HG03378 (cell line): ENCODE measurements around the gene CCNT1.
"Not testable (repeated sequence)": the region's sequence is repeated elsewhere in the genome, so short reads cannot be mapped to it uniquely, and the experiment has no call there.

Source experiments
- ATAC-seq: cut with Tn5 transposase; IDR thresholded peaks from one replicate; pipeline ENCODE4 v1.9.1; 2021; ENCODE audit warnings: mild to moderate bottlenecking, moderate library complexity; ENCODE audit not compliant: unreplicated experiment

The CCNT1 gene

DNA sequence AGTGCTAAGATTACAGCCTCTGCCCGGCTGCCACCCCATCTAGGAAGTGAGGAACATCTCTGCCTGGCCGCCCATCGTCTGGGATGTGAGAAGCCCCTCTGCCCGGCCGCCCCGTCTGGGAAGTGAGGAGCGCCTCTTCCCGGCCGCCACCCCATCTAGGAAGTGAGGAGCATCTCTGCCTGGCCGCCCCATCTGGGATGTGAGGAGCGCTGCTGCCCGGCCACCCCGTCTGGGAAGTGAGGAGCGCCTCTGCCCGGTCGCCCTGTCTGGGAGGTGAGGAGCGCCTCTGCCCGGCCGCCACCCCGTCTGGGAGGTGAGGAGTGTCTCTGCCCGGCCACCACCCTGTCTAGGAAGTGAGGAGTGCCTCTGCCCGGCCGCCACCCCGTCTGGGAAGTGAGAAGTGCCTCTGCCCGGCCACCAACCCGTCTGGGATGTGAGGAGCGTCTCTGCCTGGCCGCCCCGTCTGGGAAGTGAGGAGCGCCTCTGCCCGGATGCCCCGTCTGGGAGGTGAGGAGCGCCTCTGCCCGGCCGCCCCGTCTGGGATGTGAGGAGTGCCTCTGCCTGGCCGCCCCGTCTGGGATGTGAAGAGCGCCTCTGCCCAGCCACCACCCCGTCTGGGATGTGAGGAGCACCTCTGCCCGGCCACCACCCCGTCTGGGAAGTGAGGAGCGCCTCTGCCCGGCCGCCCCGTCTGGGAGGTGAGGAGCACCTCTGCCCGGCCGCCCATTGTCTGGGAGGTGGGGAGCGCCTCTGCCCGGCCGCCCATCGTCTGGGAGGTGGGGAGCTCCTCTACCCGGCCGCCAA is 74.6 kb downstream of the CCNT1 start:
- not testable (repeated sequence) for ATAC-seq

- no peak for ATAC-seq
Observed at GRCh38 chr12:48640854-48641253, 75.7 kb downstream of the CCNT1 start.

GRCh38 chr12:48640428-48640827 is 76.1 kb downstream of the CCNT1 start:
- ATAC-seq: no peak
